Endometrial microvascular endothelial cells (primary cell): Measurements from ENCODE around the gene PDK2. TPM values are rescaled to one million over a fixed set of nuclear protein-coding genes. Genes with fewer than 3 reads are reported as not detected.

Source experiments
- in situ Hi-C: cut with HindIII; loops from 2 replicates; pipeline ENCODE4 v1.10.0; 2017; ENCODE audit warnings: low sequenced_read_pairs, low pct_unique_long_range_greater_than_20kb; ENCODE audit errors: inconsistent ontology term
- total RNA-seq: library from RNA; depleted of rRNA; stranded (reverse); fragments of >200 nt; gene quantifications from one replicate; pipeline ENCODE4 v1.2.3, GENCODE V29; 2015; ENCODE audit errors: inconsistent ontology term

PDK2 gene
- total RNA-seq, 1 donor from 2014 or later = 12.2 TPM

- in situ Hi-C loops = no loop called here
These were observed 15.6 kb downstream of the PDK2 start for GRCh38 chr17:50110591-50111349.

- in situ Hi-C loops = no loop called here
These were observed 16.8 kb downstream of the PDK2 start for GRCh38 chr17:50111673-50112655.

GRCh38 chr17:50112694-50113093 lies 17.5 kb downstream of the PDK2 start:
- in situ Hi-C loops = no loop called here

- in situ Hi-C loops = no loop called here
These were observed 18.6 kb downstream of the PDK2 start for GRCh38 chr17:50113624-50114320.

GRCh38 chr17:50114401-50114800 lies 19.2 kb downstream of the PDK2 start:
- in situ Hi-C loops = no loop called here

GRCh38 chr17:50114849-50115357 lies 19.8 kb downstream of the PDK2 start:
- in situ Hi-C loops = no loop called here

GRCh38 chr17:50115756-50116155 lies 20.6 kb downstream of the PDK2 start:
- in situ Hi-C loops = no loop called here

GRCh38 chr17:50117202-50118051 lies 22.3 kb downstream of the PDK2 start:
- in situ Hi-C loops = no loop called here

- in situ Hi-C loops = no loop called here
These were observed 23.1 kb downstream of the PDK2 start for GRCh38 chr17:50118076-50118827.

GRCh38 chr17:50118828-50119218 lies 23.7 kb downstream of the PDK2 start:
- in situ Hi-C loops = no loop called here

- in situ Hi-C loops = no loop called here
These were observed 25.5 kb downstream of the PDK2 start for GRCh38 chr17:50120475-50121253.

- in situ Hi-C loops = no loop called here
These were observed 27.8 kb downstream of the PDK2 start for GRCh38 chr17:50122945-50123344.

GRCh38 chr17:50123649-50124349 lies 28.6 kb downstream of the PDK2 start:
- in situ Hi-C loops = no loop called here

GRCh38 chr17:50125420-50125997 lies 30.4 kb downstream of the PDK2 start:
- in situ Hi-C loops = no loop called here

- in situ Hi-C loops = no loop called here
These were observed 32.7 kb downstream of the PDK2 start for GRCh38 chr17:50127697-50128361.
